ENCODE results near the gene PSPC1. TPM values are rescaled to one million over a fixed set of nuclear protein-coding genes. Genes with fewer than 3 reads are reported as not detected.
"Not testable (repeated sequence)": the region's sequence is repeated elsewhere in the genome, so short reads cannot be mapped to it uniquely, and the experiment has no call there.

PSPC1 gene
- total RNA-seq, 4 donors from 2014 or later: 41.6 to 53.8 (median 44.1) TPM

DNA sequence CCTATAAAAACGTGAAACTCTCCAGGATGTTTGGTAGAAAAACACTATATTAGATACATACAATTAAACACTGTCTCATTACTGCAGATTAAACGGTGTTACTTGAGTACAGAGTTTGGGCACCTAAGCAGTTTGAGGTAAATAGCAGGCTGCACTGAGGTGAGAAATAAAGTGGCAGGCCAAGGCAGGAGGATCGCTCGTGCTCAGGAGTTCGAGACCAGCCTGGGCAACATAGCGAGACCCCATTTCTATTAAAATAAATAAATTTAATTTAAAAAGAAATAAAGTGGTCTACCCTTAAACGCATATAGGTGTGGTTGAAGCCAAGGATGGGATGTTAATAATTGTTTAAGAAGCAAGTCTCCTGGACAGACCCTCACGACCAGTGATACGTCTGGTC lies 1.2 kb downstream of the PSPC1 start:
- H3K27me3 ChIP-seq: no peaks in the 10 kb centered on the region
- peak overlapping the region; percentile 89 to 98 (median 94) for H3K27ac ChIP-seq
- ATAC-seq: no peak
- intact Hi-C loops (cut with DNase I; ENCODE audit: low total_unique reads): no loop called here
- no peaks in the 10 kb centered on the region for H3K9me3 ChIP-seq
- DNase-seq: no peak
- H3K36me3 ChIP-seq: no peaks in the 10 kb centered on the region
- peaks cover 3 to 9% of the 10 kb centered on the region in 2 donors for H3K4me1 ChIP-seq
- in situ Hi-C loops (cut with MboI; ENCODE audit: low sequenced_read_pairs in 4 of 4): no loop called here
- TF ChIP-seq POLR2A (IDR thresholded peaks at IDR 0.05): no peak
- TF ChIP-seq, protein P1, sequence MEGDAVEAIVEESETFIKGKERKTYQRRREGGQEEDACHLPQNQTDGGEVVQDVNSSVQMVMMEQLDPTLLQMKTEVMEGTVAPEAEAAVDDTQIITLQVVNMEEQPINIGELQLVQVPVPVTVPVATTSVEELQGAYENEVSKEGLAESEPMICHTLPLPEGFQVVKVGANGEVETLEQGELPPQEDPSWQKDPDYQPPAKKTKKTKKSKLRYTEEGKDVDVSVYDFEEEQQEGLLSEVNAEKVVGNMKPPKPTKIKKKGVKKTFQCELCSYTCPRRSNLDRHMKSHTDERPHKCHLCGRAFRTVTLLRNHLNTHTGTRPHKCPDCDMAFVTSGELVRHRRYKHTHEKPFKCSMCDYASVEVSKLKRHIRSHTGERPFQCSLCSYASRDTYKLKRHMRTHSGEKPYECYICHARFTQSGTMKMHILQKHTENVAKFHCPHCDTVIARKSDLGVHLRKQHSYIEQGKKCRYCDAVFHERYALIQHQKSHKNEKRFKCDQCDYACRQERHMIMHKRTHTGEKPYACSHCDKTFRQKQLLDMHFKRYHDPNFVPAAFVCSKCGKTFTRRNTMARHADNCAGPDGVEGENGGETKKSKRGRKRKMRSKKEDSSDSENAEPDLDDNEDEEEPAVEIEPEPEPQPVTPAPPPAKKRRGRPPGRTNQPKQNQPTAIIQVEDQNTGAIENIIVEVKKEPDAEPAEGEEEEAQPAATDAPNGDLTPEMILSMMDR (IDR thresholded peaks at IDR 0.05 in 4 of 5, conservative IDR thresholded peaks at IDR 0.05 in 1 of 5): no peak
- peak overlapping the region; percentile 81 to 99 (median 92) for H3K4me3 ChIP-seq

DNA sequence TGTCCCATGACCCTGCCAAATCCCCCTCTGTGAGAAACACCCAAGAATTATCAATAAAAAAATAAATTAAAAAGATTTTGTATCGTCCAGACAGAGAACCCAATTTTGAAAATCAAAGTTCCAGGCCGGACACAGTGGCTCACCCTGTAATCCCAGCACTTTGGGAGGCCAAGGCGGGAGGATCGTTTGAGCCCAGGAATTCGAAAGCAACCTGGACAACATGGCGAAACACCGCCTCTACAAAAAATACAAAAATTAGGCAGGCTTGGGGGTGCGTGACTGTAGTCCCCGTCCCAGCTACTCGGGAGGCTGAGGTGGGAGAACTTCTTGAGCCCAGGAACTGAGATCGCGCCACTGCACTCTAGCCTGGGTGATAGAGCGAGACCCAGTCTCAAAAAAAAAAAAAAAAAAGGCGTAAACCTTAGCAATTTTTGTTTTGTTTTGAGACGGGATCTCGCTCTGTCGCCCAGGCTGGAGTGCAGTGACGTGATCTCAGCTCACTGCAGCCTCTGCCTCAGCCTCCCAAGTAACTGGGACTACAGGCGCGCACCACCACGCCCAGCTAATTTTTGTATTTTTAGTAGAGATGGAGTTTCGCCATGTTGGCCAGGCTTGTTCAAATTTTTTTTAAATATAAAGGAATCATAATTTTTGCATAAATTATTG lies 1.9 kb downstream of the PSPC1 start:
- H3K27me3 ChIP-seq; ATAC-seq; H3K9me3 ChIP-seq; H3K36me3 ChIP-seq; DNase-seq; intact Hi-C loops (cut with DNase I; ENCODE audit: low total_unique reads); in situ Hi-C loops (cut with MboI; ENCODE audit: low sequenced_read_pairs in 4 of 4): not testable (repeated sequence)
- peaks cover 3 to 12% of the 10 kb centered on the region in 2 donors for H3K4me1 ChIP-seq
- H3K27ac ChIP-seq: peak overlapping the region in 2 of 4 donors; percentile 22 to 27
- peak overlapping the region; percentile 81 to 99 (median 92) for H3K4me3 ChIP-seq

DNA sequence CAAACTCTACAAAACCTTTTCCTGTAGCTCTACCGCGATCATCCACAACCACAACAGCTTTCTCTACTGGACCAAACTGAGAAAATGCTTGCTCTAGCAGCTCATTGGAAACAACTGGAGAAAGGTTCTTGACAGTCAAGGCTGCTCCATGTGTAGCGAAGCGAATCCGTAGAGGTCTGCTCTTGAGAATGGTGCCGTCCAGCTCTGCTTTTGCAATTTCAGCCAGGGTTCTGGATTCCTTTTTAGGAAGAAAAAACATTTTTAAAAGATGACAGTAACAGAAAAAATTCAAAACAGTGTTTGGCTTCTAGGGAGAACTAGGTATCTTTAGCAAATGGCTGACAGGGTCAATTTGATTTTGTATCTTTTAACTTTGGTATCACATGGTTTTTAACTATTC lies 10.4 kb downstream of the PSPC1 start:
- ATAC-seq (no peak), DNase-seq (no peak)
- no peaks in the 10 kb centered on the region for H3K9me3 ChIP-seq
- H3K27ac ChIP-seq: no peak overlapping the region
- in situ Hi-C loops (cut with MboI; ENCODE audit: low sequenced_read_pairs in 4 of 4): loop anchor here in 1 of 4 donors (10.0 kb wide), 1 partner anchor 92 kb away; the partner anchor contains the start of gene ZMYM5
- H3K27me3 ChIP-seq: no peaks in the 10 kb centered on the region
- intact Hi-C loops (cut with DNase I; ENCODE audit: low total_unique reads): no loop called here
- H3K4me3 ChIP-seq: no peak overlapping the region
- H3K4me1 ChIP-seq: peaks cover 5 to 8% of the 10 kb centered on the region in 2 donors
- TF ChIP-seq POLR2A (IDR thresholded peaks at IDR 0.05): no peak
- TF ChIP-seq, protein P1 (IDR thresholded peaks at IDR 0.05 in 4 of 5, conservative IDR thresholded peaks at IDR 0.05 in 1 of 5): no peak
- peaks cover 0 to 31% of the 10 kb centered on the region in 2 donors for H3K36me3 ChIP-seq

DNA sequence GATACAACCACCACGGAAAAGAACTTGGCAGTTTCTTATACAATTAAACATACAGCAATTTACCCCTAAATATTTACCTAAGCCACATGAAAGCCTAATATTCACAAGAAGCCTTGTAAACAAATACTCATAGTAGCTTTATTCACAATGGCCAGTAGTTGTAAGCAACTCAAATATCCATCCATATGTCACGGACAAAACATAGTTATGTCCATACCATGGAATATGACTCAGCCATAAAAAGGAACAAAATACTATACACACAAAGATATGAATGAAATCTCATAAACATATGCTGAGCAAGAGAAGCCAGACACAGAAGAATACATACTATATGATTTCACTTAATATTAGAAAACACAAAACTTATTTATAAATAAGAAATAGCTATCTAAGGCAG lies 12.9 kb downstream of the PSPC1 start:
- H3K4me3 ChIP-seq: no peak overlapping the region
- no peaks in the 10 kb centered on the region for H3K27me3 ChIP-seq
- ATAC-seq (no peak), DNase-seq (no peak)
- intact Hi-C loops (cut with DNase I; ENCODE audit: low total_unique reads): no loop called here
- in situ Hi-C loops (cut with MboI; ENCODE audit: low sequenced_read_pairs in 4 of 4): loop anchor here in 1 of 4 donors (10.0 kb wide), 1 partner anchor 95 kb away; the partner anchor contains the start of gene ZMYM5
- TF ChIP-seq, protein P1 (IDR thresholded peaks at IDR 0.05 in 4 of 5, conservative IDR thresholded peaks at IDR 0.05 in 1 of 5): no peak
- no peak for TF ChIP-seq POLR2A (IDR thresholded peaks at IDR 0.05)
- H3K9me3 ChIP-seq: no peaks in the 10 kb centered on the region
- peaks cover 6 to 7% of the 10 kb centered on the region in 2 donors for H3K4me1 ChIP-seq
- H3K36me3 ChIP-seq: peaks cover 0 to 31% of the 10 kb centered on the region in 2 donors
- no peak overlapping the region for H3K27ac ChIP-seq

DNA sequence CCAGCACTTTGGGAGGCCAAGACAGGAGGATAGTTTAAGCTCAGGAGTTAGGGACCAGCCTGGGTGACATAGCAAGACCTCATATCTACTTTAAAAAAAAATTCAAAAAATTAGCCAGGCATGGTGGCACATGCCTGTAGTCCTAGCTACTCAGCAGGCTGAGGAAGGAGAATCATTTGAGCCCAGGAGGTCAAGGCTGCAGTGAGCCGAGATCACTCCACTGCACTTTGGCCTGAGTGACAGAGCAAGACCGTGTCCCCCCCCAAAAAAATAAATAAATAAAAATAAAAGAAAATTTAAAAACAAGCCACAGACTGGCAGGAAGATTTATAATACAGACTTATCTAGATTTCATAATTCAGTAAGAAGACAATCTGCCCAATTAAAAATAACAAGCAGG lies 14.8 kb downstream of the PSPC1 start:
- no peaks in the 10 kb centered on the region for H3K9me3 ChIP-seq
- H3K27me3 ChIP-seq: no peaks in the 10 kb centered on the region
- no peak overlapping the region for H3K4me3 ChIP-seq
- peaks cover 0 to 31% of the 10 kb centered on the region in 2 donors for H3K36me3 ChIP-seq
- in situ Hi-C loops (cut with MboI; ENCODE audit: low sequenced_read_pairs in 4 of 4) (no loop called here), intact Hi-C loops (cut with DNase I; ENCODE audit: low total_unique reads) (no loop called here)
- no peak for DNase-seq
- peaks cover 18% of the 10 kb centered on the region in 2 donors for H3K4me1 ChIP-seq
- no peak overlapping the region for H3K27ac ChIP-seq
- no peak for ATAC-seq
- TF ChIP-seq, protein P1 (IDR thresholded peaks at IDR 0.05 in 4 of 5, conservative IDR thresholded peaks at IDR 0.05 in 1 of 5): no peak
- TF ChIP-seq POLR2A (IDR thresholded peaks at IDR 0.05): no peak

Measured in gastrocnemius medialis (tissue), 4 donors.